Measurements from ENCODE around the gene MRPS18C.
A peak's percentile ranks its signal among the peaks of the same experiment; 100 is the strongest.
"Not testable (repeated sequence)": the region's sequence is repeated elsewhere in the genome, so short reads cannot be mapped to it uniquely, and the experiment has no call there.

Gene MRPS18C

GRCh38 chr4:83455281-83456183 lies at the start of gene MRPS18C, which contains the start of gene HELQ:
TSS of gene MRPS18C (plus strand) at chr4:83456058. CDS start at chr4:83456078, 20 bp downstream.
TSS of gene HELQ (minus strand) at chr4:83455823. CDS start at chr4:83455693, 130 bp downstream.
- peak; percentile 91 for DNase-seq (ENCODE audit: low read depth)

DNA sequence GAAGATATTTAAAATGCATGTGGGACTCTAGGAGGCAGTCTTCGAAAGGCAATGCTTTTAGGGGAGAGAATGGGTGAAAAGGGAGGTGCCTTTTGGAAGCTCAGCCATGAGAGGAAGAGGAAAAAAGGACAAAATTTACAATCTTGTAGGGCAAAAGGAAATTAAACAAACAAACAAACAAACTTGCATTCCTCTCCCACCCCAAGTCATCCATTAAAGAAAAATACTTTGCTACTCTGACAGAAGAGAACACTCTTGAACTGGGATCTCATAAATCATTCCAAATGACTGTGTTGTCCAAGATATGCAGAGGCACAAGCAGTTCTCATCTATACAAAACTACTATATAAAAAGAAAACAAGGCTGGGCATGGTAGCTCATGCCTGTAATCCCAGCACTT lies 47.0 kb upstream of the MRPS18C start:
- no peak for DNase-seq (ENCODE audit: low read depth)

- DNase-seq (ENCODE audit: low read depth): no peak
Observed at GRCh38 chr4:83413676-83414075, 42.2 kb upstream of the MRPS18C start.

DNA sequence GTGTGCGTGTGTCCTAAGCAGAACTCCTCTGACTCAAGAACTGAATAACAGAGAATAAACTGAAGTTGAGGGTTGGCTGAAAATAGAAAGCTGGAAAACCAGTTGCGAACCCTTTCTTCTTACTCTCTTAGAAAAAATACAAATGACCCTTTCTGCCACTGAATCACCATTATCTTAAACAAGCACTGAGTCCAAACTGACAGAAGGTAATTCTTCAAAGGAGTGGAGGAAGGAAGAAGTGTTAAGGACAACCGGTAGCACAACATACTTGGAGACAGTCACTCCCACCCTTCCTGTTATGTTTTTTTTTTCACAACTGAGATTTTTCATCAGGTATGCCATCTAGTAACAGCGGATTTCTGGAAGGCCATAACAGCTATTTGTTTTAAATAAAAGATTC lies 38.3 kb upstream of the MRPS18C start:
- DNase-seq (ENCODE audit: low read depth): no peak

GRCh38 chr4:83418211-83418610 lies 37.6 kb upstream of the MRPS18C start:
- no peak for DNase-seq (ENCODE audit: low read depth)

- no peak for DNase-seq (ENCODE audit: low read depth)
Observed at GRCh38 chr4:83431200-83431599, 24.7 kb upstream of the MRPS18C start.

GRCh38 chr4:83436680-83437079 lies 19.2 kb upstream of the MRPS18C start:
- DNase-seq (ENCODE audit: low read depth): no peak

GRCh38 chr4:83438719-83439118 lies 17.1 kb upstream of the MRPS18C start:
- no peak for DNase-seq (ENCODE audit: low read depth)

- DNase-seq (ENCODE audit: low read depth): no peak
Observed at GRCh38 chr4:83440148-83440814, 15.6 kb upstream of the MRPS18C start.

- no peak for DNase-seq (ENCODE audit: low read depth)
Observed at GRCh38 chr4:83440899-83441298, 15.0 kb upstream of the MRPS18C start.

- DNase-seq (ENCODE audit: low read depth): no peak
Observed at GRCh38 chr4:83449009-83449408, 6.8 kb upstream of the MRPS18C start.

GRCh38 chr4:83454686-83455085 lies 1.2 kb upstream of the MRPS18C start:
- DNase-seq (ENCODE audit: low read depth): no peak

- DNase-seq (ENCODE audit: low read depth): no peak
Observed at GRCh38 chr4:83456184-83456501, 285 bp downstream of the MRPS18C start.

DNA sequence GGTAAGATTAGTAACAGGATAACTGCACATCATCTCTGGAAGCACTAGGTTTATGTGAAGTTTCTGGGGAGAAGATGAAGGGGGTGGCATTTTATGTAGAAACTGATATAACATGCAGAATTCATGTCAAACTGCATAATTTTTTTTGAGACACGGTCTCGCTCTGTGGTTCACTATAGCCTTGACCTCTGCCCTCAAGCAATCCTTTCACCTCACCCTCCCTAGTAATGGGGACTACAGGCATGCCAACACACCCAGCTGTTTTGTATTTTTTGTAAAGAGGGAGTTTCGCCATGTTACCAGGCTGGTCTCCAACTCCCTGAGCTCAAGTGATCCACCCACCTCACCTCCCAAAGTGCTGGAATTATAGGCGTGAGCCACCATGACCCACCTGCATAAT lies 17.6 kb downstream of the MRPS18C start:
- no peak for DNase-seq (ENCODE audit: low read depth)

- no peak for DNase-seq (ENCODE audit: low read depth)
Observed at GRCh38 chr4:83473966-83474365, 18.1 kb downstream of the MRPS18C start.

GRCh38 chr4:83484500-83485461 lies 28.9 kb downstream of the MRPS18C start, which contains the start of gene ABRAXAS1:
TSS of gene ABRAXAS1 (minus strand) at chr4:83485100. CDS start at chr4:83485072, 28 bp downstream.
- peak; percentile 90 for DNase-seq (ENCODE audit: low read depth)

DNA sequence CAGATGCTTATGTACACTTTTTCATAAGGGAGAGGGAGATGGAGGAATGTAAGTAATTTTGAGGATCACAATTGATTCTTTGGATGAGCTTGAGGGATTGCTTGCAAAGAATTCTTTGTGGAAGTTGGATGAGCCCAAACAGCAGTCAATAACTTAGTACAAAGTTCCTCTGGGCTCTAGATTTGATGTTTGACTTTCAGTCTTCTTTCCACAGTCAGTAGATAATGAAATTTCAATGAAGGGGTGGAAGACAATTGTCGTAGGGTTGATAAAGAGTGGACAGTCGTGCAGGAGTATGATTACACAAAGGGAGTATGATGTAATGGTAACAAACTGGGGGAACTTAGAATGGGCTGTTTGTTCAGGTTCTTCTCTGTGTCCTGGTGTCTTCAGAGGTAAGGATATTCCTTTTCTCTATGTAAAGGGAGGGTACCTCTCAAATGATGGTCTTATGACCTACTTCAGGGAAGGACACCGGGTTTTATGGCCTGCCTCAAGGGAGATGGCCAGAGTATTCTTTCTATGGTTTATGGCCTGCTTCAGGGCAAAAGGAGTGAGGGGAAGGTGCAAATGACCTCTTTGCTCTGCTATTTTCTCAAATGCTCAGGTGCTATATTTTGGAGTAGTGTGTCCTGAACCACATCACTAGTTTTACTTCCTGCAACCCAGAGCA lies 30.7 kb downstream of the MRPS18C start:
- no peak for DNase-seq (ENCODE audit: low read depth)

DNA sequence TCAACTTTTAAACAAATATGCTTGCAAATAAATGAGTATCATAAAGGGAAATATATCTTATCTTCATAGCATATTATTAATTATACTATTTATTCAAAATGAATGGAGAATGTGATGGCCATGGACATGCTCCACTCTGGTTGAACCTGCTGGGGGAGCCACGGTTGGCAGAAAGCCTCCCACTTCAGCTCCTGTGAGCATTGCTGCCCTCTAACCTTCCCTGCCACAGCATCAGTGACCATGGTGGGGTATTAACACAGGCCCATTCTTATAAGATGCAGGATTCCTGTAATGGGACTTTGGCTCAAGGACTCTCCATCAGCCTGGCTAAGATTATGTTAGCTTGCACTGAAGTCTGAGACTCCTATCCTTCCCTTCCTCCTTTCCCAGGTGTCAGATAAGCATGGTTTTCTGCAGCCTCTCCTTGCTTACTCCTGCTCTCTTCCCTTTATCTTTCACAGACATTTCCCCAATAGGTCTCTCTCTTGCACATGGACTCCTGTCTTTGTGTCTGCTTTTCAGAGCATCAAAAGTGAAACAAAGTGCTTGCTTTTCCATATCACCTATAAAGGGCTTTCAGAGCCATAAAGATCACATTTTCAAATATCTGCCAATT lies 34.0 kb downstream of the MRPS18C start:
- DNase-seq (ENCODE audit: low read depth): no peak

GRCh38 chr4:83490876-83491450 lies 35.1 kb downstream of the MRPS18C start:
- no peak for DNase-seq (ENCODE audit: low read depth)

- not testable (repeated sequence) for DNase-seq (ENCODE audit: low read depth)
Observed at GRCh38 chr4:83496085-83496917, 40.4 kb downstream of the MRPS18C start.

Data from stimulated activated CD8-positive, alpha-beta memory T cell treated with anti-CD3 and anti-CD28 coated beads, Interleukin-4, amount 100 ng/mL, for 24 hours (primary cell).